ENCODE measurements around the gene ARHGAP19. TPM values are rescaled to one million over a fixed set of nuclear protein-coding genes. Genes with fewer than 3 reads are reported as not detected.
A peak's percentile ranks its signal among the peaks of the same experiment; 100 is the strongest.

ARHGAP19 gene
- total RNA-seq, 2 donors from 2014 or later = 2.6 to 7.3 TPM

DNA sequence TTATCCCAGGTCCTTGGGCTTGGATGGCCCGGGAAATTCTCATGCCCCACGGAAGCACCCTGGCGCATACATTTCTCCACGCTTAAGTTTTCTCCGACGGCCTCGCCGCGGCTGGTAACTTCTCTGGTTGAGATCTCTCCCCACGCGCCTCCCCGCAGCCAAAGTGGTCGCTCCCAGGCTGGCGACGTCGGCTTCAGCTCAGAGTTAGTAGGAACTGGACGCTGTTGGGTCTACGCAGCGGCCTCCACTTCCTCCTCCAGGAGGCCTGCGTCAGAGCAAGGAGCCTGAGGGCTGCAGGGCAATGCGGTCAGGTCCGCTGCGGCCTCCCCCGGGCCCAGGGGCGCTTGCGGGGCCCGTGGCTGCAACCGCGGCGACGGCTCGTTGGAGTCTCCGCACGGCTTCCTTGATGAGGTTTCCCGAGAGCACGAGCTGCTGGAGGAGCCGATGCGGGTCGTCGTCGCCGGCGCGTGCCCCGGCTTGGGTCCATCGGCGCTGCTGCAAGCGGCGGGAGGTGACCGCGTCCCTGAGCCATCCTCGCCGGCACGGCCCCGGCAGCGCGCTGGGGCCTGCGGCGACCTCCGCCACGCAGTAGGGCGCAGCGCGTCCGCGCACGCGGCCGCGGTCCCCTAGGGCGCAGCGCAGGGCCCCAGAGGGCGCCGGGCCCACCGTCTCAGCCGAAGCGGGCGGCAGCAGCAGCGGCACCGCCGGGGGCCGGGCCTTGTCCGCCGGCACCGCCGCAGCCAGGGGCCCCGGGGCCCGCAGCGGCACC is 41.3 kb upstream of the ARHGAP19 start:
- ATAC-seq = peak; percentile 25
- H3K4me3 ChIP-seq = peak overlapping the region; percentile 67 to 73
- H3K36me3 ChIP-seq (replicated peaks in 1 of 2; ENCODE audit: insufficient read depth in 1 of 2, low read depth in 2 of 2) = no peaks in the 10 kb centered on the region
- peaks cover 68% of the 10 kb centered on the region for H3K4me1 ChIP-seq
- DNase-seq = peak; percentile 54 to 71 (median 60)
- TF ChIP-seq, protein P1, sequence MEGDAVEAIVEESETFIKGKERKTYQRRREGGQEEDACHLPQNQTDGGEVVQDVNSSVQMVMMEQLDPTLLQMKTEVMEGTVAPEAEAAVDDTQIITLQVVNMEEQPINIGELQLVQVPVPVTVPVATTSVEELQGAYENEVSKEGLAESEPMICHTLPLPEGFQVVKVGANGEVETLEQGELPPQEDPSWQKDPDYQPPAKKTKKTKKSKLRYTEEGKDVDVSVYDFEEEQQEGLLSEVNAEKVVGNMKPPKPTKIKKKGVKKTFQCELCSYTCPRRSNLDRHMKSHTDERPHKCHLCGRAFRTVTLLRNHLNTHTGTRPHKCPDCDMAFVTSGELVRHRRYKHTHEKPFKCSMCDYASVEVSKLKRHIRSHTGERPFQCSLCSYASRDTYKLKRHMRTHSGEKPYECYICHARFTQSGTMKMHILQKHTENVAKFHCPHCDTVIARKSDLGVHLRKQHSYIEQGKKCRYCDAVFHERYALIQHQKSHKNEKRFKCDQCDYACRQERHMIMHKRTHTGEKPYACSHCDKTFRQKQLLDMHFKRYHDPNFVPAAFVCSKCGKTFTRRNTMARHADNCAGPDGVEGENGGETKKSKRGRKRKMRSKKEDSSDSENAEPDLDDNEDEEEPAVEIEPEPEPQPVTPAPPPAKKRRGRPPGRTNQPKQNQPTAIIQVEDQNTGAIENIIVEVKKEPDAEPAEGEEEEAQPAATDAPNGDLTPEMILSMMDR (IDR thresholded peaks at IDR 0.05) = no peak
- peak; percentile 26 to 62 (median 51) for TF ChIP-seq POLR2A (IDR thresholded peaks at IDR 0.05)
- peak overlapping the region; percentile 82 to 99 (median 96) for H3K27ac ChIP-seq
- no peaks in the 10 kb centered on the region for H3K27me3 ChIP-seq
- intact Hi-C loops (cut with DNase I) = no loop called here
- 0% methylated on average over 7 to 81 of the region's 89 CpGs for WGBS, 2 donors
- no peaks in the 10 kb centered on the region for H3K9me3 ChIP-seq

DNA sequence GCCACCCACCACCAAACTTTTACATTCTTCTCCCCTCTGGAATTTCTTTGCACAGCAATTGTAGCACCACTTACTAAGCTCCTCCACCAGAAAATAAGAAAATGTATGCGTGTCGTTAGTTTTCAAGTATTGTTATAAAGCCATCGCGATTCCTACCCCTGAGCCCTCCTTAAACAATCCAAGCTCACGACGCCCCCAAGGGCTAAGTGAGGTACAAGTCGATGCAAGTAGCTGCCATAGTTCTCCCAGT is 40.8 kb upstream of the ARHGAP19 start:
- TF ChIP-seq, protein P1 (IDR thresholded peaks at IDR 0.05) = no peak
- TF ChIP-seq POLR2A (IDR thresholded peaks at IDR 0.05) = no peak
- peak overlapping the region; percentile 55 to 58 for H3K4me3 ChIP-seq
- peaks cover 73% of the 10 kb centered on the region for H3K4me1 ChIP-seq
- no peaks in the 10 kb centered on the region for H3K36me3 ChIP-seq (replicated peaks in 1 of 2; ENCODE audit: insufficient read depth in 1 of 2, low read depth in 2 of 2)
- 1 to 3% methylated on average over 7 of the region's 7 CpGs for WGBS, 2 donors
- DNase-seq (no peak), ATAC-seq (no peak)
- H3K9me3 ChIP-seq = no peaks in the 10 kb centered on the region
- H3K27ac ChIP-seq = peak overlapping the region; percentile 82 to 99 (median 96)
- no peaks in the 10 kb centered on the region for H3K27me3 ChIP-seq
- intact Hi-C loops (cut with DNase I) = no loop called here

DNA sequence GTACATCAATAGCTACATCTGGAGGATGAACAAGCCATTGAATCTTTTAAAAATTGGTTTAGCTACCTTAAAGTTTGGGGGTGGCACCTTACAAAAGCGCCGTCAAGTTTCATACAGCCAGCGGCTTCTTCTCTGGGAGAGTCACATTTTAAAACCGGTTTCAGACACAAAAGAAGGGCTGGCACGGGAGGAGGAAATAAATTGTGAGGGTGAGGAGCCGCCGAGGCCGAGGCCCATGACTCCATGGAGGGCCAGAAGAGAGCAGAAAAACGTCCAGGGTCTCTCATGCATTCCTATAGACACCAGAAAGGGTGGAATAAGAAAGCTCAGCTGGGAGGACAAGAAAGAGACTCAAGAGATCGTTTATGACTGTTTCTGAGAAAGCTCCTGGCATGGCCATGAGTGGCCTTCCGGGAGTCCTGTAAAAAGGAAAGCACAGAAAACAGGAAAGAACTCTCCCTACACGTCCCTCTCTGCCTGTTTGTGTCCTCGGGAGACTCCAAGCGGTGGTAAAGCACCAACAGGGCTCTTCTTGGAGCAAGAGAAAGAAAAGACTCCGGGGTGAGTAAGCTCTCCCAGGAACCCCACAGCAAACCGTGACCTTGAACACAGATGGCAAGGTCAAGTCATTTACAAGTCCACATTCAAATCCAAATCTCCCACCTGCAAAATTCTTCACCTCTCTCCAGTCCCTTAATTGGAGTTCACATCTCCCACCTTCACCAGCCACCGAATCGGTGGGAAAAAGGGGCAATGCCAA is 40.3 kb upstream of the ARHGAP19 start:
- Histone ChIP-seq H3K9me3 (no peaks in the 10 kb centered on the region), H3K4me3 (peak overlapping the region; percentile 55 to 58), H3K36me3 (replicated peaks in 1 of 2; ENCODE audit: insufficient read depth in 1 of 2, low read depth in 2 of 2) (no peaks in the 10 kb centered on the region), H3K4me1 (peaks cover 78% of the 10 kb centered on the region), H3K27me3 (no peaks in the 10 kb centered on the region), H3K27ac (peak overlapping the region; percentile 82 to 99 (median 96))
- ATAC-seq (peak; percentile 6), DNase-seq (peak; percentile 60 to 76 (median 70))
- WGBS, 2 donors = 2 to 8% methylated on average over 18 of the region's 18 CpGs
- intact Hi-C loops (cut with DNase I) = no loop called here
- TF ChIP-seq, protein P1 (IDR thresholded peaks at IDR 0.05) = peak in 4 of 7 experiments; percentile 37 to 50 (median 42)
- TF ChIP-seq POLR2A (IDR thresholded peaks at IDR 0.05) = peak in 2 of 3 donors; percentile 27 to 49

DNA sequence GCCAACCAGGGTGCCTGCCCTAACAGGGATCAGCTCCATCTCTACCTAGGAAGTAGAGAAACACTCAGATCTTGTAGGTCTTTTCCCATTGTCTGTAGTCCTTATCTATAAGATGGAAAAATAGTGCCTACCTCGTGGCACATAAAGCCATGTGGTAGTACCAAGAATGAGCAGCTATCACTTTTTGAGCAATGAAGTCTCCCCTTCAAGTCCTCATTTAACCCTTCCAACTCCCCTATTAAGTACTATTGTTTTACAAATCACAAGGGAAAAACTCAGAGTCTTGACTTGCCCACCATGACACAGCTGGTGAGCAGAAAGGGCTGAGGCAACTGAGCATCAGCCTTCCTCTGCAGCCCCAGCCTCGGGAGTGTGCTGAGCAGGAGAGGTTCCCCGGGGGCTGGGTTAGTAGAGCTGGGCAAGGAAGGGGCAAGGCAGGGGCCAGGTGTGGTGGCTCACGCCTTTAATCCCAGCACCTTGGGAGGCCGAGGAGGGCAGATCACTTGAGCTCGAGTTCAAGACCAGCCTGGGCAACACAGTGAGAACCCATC is 38.8 kb upstream of the ARHGAP19 start:
- H3K4me3 ChIP-seq = no peak overlapping the region
- no peaks in the 10 kb centered on the region for H3K27me3 ChIP-seq
- peak overlapping the region in 3 of 4 donors; percentile 47 to 99 (median 82) for H3K27ac ChIP-seq
- H3K4me1 ChIP-seq = peaks cover 71% of the 10 kb centered on the region
- DNase-seq (no peak), ATAC-seq (no peak)
- WGBS, 2 donors = 50 to 66% methylated on average over 6 of the region's 6 CpGs
- H3K9me3 ChIP-seq = no peaks in the 10 kb centered on the region
- TF ChIP-seq, protein P1 (IDR thresholded peaks at IDR 0.05) = no peak
- TF ChIP-seq POLR2A (IDR thresholded peaks at IDR 0.05) = no peak
- no peaks in the 10 kb centered on the region for H3K36me3 ChIP-seq (replicated peaks in 1 of 2; ENCODE audit: insufficient read depth in 1 of 2, low read depth in 2 of 2)
- intact Hi-C loops (cut with DNase I) = no loop called here
